Duodenal mucosa (tissue), 2 donors: ENCODE measurements around the gene VAMP5.
A peak's percentile ranks its signal among the peaks of the same experiment; 100 is the strongest.
"Not testable (repeated sequence)": the region's sequence is repeated elsewhere in the genome, so short reads cannot be mapped to it uniquely, and the experiment has no call there.

Experiments used
- H3K27ac ChIP-seq: one replicate; pipeline ENCODE4 v1.7.0; 2013; ENCODE audit warnings: low read depth, low read length
- H3K27me3 ChIP-seq, 2 donors: one replicate each; pipeline ENCODE4 v1.7.0; 2013; ENCODE audit warnings: low read length in 2 of 2, control low read depth in 1 of 2; ENCODE audit not compliant: insufficient read depth in 2 of 2, control insufficient read depth in 1 of 2
- H3K36me3 ChIP-seq, 2 donors: one replicate each; pipeline ENCODE4 v1.7.0; 2013; ENCODE audit warnings: low read length in 2 of 2, control low read depth in 1 of 2; ENCODE audit not compliant: insufficient read depth in 2 of 2, control insufficient read depth in 1 of 2
- H3K4me1 ChIP-seq, 2 donors: one replicate each; pipeline ENCODE4 v1.7.0; 2013; ENCODE audit warnings: low read length in 2 of 2, control low read depth in 1 of 2; ENCODE audit not compliant: insufficient read depth in 2 of 2, control insufficient read depth in 1 of 2
- H3K4me3 ChIP-seq, 2 donors: one replicate each; pipeline ENCODE4 v1.7.0; 2013; ENCODE audit warnings: low read length in 2 of 2, low read depth in 1 of 2
- H3K9ac ChIP-seq, 2 donors: one replicate each; pipeline ENCODE4 v1.7.0; 2013; ENCODE audit warnings: low read length in 2 of 2, low read depth in 1 of 2
- H3K9me3 ChIP-seq, 2 donors: one replicate each; pipeline ENCODE4 v1.7.0; 2013; ENCODE audit warnings: low read length in 2 of 2, control low read depth in 1 of 2; ENCODE audit not compliant: control insufficient read depth in 1 of 2

VAMP5 gene

GRCh38 chr2:85591563-85591962 is 7.3 kb downstream of the VAMP5 start:
- Histone ChIP-seq H3K4me1 (peaks cover 34 to 42% of the 10 kb centered on the region in 2 donors), H3K27me3 (no peaks in the 10 kb centered on the region), H3K4me3 (no peak overlapping the region), H3K9me3 (no peaks in the 10 kb centered on the region), H3K27ac (no peak overlapping the region), H3K36me3 (no peaks in the 10 kb centered on the region), H3K9ac (no peak overlapping the region)

- H3K27me3 ChIP-seq, H3K4me3 ChIP-seq, H3K36me3 ChIP-seq, H3K9me3 ChIP-seq, H3K27ac ChIP-seq, H3K9ac ChIP-seq: not testable (repeated sequence)
- H3K4me1 ChIP-seq, result peaks cover 41 to 48% of the 10 kb centered on the region in 2 donors
These were observed 8.1 kb downstream of the VAMP5 start for GRCh38 chr2:85592299-85592698.

- H3K9ac ChIP-seq, result no peak overlapping the region
- H3K4me1 ChIP-seq, result peaks cover 45% of the 10 kb centered on the region in 2 donors
- H3K27me3 ChIP-seq, result no peaks in the 10 kb centered on the region
- no peak overlapping the region for H3K27ac ChIP-seq
- no peaks in the 10 kb centered on the region for H3K9me3 ChIP-seq
- peaks cover 9 to 10% of the 10 kb centered on the region in 2 donors for H3K36me3 ChIP-seq
- H3K4me3 ChIP-seq, result no peak overlapping the region
These were observed 8.8 kb downstream of the VAMP5 start for GRCh38 chr2:85593023-85593422.

DNA sequence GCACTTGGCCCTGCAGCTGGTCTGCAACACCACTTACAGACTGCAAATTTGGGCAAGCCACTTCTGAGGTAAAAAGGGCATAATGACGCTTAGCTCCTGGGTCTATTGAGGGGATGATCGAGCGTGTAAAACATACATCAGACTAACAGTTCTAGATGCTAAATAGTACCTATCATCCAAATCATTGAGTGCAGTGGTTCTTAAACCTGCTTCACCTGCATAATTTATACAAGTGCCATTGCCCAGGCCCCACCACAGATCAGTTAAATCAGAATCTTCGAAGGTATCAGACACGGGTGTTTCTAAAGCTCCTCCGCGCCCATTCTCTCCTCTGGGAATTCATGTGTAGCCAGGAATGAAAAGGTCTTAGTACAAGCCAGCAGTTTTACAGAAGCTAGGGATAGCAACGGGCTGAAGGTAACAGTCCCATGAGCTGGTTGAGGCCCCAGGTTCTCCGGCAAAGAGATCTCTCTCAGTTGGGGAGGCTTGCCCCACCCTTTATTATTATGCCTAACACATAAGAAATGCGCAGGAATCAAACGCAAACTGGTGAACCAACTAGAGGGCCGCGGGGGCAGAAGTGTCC is 10.6 kb downstream of the VAMP5 start:
- H3K9me3 ChIP-seq, result no peaks in the 10 kb centered on the region
- peaks cover 41 to 52% of the 10 kb centered on the region in 2 donors for H3K4me1 ChIP-seq
- H3K9ac ChIP-seq, result peak overlapping the region; percentile 79 to 85
- peak overlapping the region; percentile 78 for H3K27ac ChIP-seq
- H3K4me3 ChIP-seq, result peak overlapping the region; percentile 94 to 96
- no peaks in the 10 kb centered on the region for H3K27me3 ChIP-seq
- H3K36me3 ChIP-seq, result peaks cover 9 to 26% of the 10 kb centered on the region in 2 donors

GRCh38 chr2:85595301-85596025 is 11.2 kb downstream of the VAMP5 start, which contains the start of gene RNF181:
Gene RNF181 (plus strand): TSS chr2:85595745. CDS start chr2:85595764, 19 bp downstream.
- H3K27me3 ChIP-seq, result no peaks in the 10 kb centered on the region
- H3K9ac ChIP-seq, result peak within 1 kb of the TSS; percentile 85 to 95
- peaks cover 9 to 29% of the 10 kb centered on the region in 2 donors for H3K36me3 ChIP-seq
- peak within 1 kb of the TSS; percentile 79 for H3K27ac ChIP-seq
- H3K9me3 ChIP-seq, result no peaks in the 10 kb centered on the region
- H3K4me3 ChIP-seq, result peak within 1 kb of the TSS; percentile 94 to 96
- peaks cover 35 to 45% of the 10 kb centered on the region in 2 donors for H3K4me1 ChIP-seq

- Histone ChIP-seq H3K36me3 (peaks cover 9 to 29% of the 10 kb centered on the region in 2 donors), H3K4me3 (peak overlapping the region; percentile 94 to 96), H3K27me3 (no peaks in the 10 kb centered on the region), H3K9ac (peak overlapping the region; percentile 85 to 95), H3K4me1 (peaks cover 29 to 40% of the 10 kb centered on the region in 2 donors), H3K9me3 (no peaks in the 10 kb centered on the region), H3K27ac (peak overlapping the region; percentile 79)
These were observed 11.7 kb downstream of the VAMP5 start for GRCh38 chr2:85596026-85596333.

- Histone ChIP-seq H3K9ac (peak overlapping the region; percentile 85 to 95), H3K27me3 (no peaks in the 10 kb centered on the region), H3K27ac (no peak overlapping the region), H3K9me3 (no peaks in the 10 kb centered on the region), H3K4me3 (peak overlapping the region; percentile 94 to 96), H3K4me1 (peaks cover 28 to 40% of the 10 kb centered on the region in 2 donors), H3K36me3 (peaks cover 9 to 29% of the 10 kb centered on the region in 2 donors)
These were observed 12.4 kb downstream of the VAMP5 start for GRCh38 chr2:85596486-85597143.

DNA sequence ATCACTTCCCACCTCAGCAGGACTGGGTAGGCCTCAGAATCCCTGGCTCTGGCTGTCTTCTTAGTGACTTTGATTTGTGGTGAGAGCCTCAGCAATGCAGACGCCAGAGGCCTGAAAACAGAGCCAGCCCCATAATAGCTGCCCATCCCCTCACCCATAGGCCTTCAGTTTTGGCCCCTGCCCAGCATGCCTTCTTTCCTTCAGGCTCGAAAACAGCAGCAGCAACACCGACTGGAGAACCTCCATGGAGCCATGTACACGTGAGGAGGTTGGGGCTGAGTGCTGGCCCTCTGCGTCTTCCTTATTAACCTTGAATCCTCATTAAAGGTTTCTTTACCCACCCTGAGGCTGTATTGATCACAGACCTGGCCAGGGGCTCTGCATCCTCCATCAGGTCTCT is 13.0 kb downstream of the VAMP5 start:
- H3K4me1 ChIP-seq, result peaks cover 33 to 43% of the 10 kb centered on the region in 2 donors
- H3K4me3 ChIP-seq, result no peak overlapping the region
- H3K27ac ChIP-seq, result no peak overlapping the region
- H3K36me3 ChIP-seq, result peaks cover 9 to 29% of the 10 kb centered on the region in 2 donors
- H3K27me3 ChIP-seq, result no peaks in the 10 kb centered on the region
- no peaks in the 10 kb centered on the region for H3K9me3 ChIP-seq
- H3K9ac ChIP-seq, result no peak overlapping the region

GRCh38 chr2:85598594-85599340 is 14.5 kb downstream of the VAMP5 start:
- no peaks in the 10 kb centered on the region for H3K9me3 ChIP-seq

More at GRCh38 chr2:85598594-85599340, 14.5 kb downstream of the VAMP5 start:
- no peak overlapping the region for H3K27ac ChIP-seq
- no peak overlapping the region for H3K9ac ChIP-seq
- no peaks in the 10 kb centered on the region for H3K27me3 ChIP-seq
- H3K4me3 ChIP-seq, result no peak overlapping the region
- H3K4me1 ChIP-seq, result peaks cover 35 to 43% of the 10 kb centered on the region in 2 donors
- H3K36me3 ChIP-seq, result peaks cover 9 to 29% of the 10 kb centered on the region in 2 donors
